ENCODE measurements around the gene JAG2.

The JAG2 gene

DNA sequence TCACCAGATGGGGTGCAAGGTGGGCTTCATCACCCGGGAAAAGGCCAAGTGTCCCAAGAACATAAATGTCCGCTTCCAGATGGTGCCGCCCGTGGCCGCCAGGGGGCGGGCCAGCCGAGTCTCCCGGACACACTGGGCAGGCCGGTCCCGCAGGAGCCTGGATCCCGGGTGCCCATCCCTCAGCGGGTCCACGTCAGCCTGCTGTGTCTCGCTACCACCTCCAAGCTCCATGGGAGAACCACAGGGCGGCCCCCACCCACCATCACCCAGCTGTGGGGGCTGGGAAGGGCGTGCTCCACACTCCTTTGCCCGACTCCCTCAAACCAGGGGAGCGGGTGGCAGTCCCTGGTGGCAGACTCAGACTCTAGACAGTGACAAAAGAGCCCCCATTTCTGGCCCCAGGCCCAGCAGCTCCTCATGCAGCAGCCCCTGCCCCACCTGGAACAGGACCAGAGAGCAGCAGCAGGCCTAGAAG, 34.5 kb upstream of the JAG2 start:
- peak; percentile 51 for DNase-seq

DNA sequence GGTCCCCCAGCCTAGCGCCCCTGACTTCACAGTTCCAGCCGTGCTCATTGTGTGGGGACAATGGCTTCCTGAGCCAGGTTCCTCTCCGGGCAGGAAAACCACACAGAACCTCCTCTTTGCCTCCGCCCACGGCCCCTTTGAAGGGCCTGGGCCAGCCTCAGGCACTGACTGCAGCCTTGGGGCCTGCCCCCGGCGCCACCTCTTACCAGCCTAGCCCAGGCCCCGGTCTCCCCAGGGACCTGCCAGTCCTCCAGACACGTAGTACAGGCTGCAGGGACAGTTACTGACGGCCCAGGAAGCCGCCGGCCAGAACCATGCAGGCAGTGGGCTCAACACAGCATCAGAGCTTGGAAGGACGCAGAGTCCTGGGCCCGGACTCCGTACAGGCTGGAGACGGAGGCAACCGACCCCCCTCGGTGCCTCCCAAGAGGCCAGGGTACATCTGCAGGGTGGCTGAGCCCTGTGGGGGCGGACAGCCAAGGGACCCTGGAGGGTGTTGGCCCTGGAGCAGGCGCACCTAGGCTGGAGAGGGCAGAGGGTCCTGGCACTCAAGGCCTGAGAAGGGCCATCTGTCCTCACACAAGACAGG, 33.4 kb upstream of the JAG2 start:
- DNase-seq = no peak

GRCh38 chr14:105201156-105201924, 32.8 kb upstream of the JAG2 start:
- DNase-seq = no peak

DNA sequence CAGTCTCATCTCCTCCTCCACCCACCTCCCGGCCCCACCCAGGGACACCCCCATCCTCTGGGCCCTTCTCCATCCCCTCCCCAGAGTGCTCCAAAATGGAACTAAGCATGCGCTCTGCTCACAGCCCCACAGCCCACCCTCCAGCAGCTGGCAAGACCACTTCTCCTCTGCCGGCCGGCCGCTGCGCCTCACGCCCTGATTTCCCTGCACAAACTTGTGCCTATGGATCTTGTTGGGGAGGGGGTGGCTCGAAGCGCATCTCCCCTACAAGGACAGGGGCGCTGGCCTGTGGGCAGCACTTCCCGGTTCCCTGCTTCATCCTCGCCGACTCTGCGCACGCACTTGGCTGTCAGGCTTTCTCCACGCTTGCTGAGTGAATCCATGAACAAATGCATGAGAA, 32.1 kb upstream of the JAG2 start:
- DNase-seq = no peak

GRCh38 chr14:105200074-105200473, 31.5 kb upstream of the JAG2 start:
- no peak for DNase-seq

DNA sequence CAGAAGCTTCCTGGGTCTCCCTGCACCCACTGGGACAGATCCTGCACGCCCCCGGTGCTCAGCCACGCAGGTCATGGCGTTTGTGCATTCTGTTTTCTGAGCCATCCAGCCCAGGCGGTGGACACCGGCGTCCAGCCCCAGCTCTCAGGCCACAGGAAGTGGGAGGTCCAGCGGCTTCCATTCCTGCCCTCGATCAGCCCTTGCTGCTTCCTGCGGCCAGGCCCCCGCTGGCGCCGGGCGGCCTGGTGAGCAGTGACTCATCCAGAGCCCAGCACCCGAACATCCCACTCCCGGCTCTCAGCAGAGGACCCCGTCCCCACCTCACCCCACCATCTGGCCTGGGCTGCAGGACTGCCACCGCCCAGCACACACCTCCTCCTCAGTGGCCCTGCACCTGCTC, 30.5 kb upstream of the JAG2 start:
- no peak for DNase-seq

GRCh38 chr14:105198588-105198987, 30.0 kb upstream of the JAG2 start:
- no peak for DNase-seq

GRCh38 chr14:105197211-105197641, 28.6 kb upstream of the JAG2 start:
- peak; percentile 56 for DNase-seq

GRCh38 chr14:105196265-105196960, 27.8 kb upstream of the JAG2 start:
- no peak for DNase-seq

- DNase-seq = no peak
Measured at GRCh38 chr14:105195522-105196264, 27.1 kb upstream of the JAG2 start.

GRCh38 chr14:105195051-105195450, 26.5 kb upstream of the JAG2 start:
- no peak for DNase-seq

GRCh38 chr14:105193916-105194782, 25.6 kb upstream of the JAG2 start:
- DNase-seq = peak; percentile 82

GRCh38 chr14:105192866-105193731, 24.5 kb upstream of the JAG2 start:
- no peak for DNase-seq

- DNase-seq = peak; percentile 70
Measured at GRCh38 chr14:105187935-105188524, 19.5 kb upstream of the JAG2 start.

DNA sequence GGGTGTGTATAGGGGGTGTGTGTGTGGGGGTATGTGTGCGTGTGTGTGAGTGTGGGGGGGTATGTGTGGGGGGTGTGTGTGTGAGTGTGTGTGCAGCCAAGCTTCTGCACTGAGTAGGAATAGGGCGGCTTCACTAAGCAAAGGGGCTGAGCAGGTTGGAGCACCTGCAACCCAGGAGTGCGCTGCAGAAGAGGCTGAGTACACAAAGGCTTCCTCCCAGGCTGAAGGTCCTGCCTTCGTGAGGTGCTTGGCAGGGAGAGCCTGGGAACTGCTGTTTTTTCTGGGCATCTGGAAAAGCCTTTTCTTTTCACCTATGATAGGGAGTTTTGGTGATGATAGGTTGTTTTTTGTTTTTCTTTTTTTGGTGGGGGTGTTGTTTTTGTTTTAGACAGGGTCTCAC, 18.5 kb upstream of the JAG2 start:
- DNase-seq = no peak

DNA sequence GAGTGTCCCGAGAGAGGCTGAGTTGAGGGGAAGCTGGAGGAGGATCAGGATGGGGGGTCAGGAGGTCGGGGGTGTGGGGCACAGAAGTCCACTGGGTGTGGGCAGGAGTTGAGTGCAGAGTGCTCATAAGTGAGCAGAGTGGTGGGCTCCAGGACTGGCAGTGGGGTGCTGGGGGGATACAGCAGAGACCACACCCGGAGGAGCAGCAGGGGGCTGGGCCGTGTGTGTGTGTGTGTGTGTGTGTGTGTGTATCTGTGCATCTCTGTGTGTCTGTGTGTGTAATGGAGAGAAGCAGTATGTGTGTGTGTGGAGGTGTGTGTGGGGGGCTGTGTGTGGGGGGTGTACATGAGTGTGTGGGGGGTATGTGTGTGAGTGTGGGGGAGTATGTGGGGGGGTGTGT, 17.4 kb upstream of the JAG2 start:
- DNase-seq = no peak

DNA sequence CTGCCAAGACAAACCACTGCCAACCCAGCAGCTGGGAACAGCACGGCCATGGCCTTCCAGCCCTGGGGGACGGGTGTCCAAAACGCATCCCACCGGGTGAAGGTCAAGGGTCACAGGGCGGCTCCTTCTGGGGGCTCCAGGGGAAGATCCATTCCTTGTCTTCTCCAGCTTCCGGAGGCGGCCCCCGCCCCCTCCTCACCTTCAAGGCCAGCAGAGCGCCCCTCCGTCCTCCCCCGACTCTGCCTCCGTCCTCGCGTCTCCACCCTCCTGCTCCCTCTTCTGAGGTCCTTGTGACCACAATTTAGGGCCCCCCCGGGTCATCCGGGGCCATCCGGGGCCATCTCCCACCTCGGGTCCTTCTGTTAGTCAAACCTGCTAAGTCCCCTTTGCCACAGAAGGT, 16.4 kb upstream of the JAG2 start:
- no peak for DNase-seq

- no peak for DNase-seq
Measured at GRCh38 chr14:105184461-105184860, 15.9 kb upstream of the JAG2 start.

DNA sequence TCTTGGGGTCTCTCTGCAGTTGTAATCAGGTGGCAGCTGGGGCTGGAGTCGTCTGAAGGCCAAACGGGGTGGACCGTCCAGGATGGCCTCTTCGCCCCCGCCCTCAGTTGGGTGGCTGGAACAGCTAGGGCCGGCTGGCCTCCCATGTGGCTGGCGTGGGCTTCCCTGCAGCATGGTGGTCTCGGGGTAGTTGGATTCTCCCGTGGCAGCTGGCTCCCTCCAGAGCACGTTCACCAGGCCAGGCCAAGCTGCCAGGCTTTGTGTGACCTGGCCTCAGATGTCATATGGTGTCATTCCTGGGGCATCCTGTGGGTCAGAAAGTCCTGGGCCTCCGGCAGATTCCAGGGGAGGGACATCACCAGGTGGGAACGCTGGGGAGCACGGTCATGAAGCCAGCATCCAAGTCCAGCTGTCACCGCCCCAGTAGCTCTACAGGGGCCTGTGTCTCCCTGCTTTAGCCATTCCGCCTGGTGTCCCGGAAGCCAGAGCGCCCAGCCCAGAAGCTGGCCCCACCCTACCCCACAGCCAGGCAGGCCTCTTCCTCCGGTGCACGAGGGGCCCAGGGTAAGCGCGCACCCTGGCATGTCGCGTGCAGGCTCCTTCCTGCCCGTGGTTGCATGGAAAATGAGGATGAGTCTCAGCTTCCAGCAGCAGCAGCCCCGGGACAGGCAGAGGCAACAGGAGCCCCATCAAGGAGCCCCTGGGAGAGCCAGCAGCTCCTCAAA, 13.9 kb upstream of the JAG2 start:
- DNase-seq = no peak
